ENCODE measurements around the gene ATP11A. TPM values are rescaled to one million over a fixed set of nuclear protein-coding genes. Genes with fewer than 3 reads are reported as not detected.

ATP11A gene
- total and polyA plus RNA-seq, 11 donors: 20.5 to 146 (median 91.2) TPM

- no peaks in the 10 kb centered on the region for H3K9me3 ChIP-seq
- H3K4me1 ChIP-seq: peaks cover 2 to 77% (median 25%) of the 10 kb centered on the region in 12 donors
- no peaks in the 10 kb centered on the region for H3K36me3 ChIP-seq
- ATAC-seq (no peak), DNase-seq (no peak)
- H3K4me3 ChIP-seq: no peak overlapping the region
- TF ChIP-seq, protein P1, sequence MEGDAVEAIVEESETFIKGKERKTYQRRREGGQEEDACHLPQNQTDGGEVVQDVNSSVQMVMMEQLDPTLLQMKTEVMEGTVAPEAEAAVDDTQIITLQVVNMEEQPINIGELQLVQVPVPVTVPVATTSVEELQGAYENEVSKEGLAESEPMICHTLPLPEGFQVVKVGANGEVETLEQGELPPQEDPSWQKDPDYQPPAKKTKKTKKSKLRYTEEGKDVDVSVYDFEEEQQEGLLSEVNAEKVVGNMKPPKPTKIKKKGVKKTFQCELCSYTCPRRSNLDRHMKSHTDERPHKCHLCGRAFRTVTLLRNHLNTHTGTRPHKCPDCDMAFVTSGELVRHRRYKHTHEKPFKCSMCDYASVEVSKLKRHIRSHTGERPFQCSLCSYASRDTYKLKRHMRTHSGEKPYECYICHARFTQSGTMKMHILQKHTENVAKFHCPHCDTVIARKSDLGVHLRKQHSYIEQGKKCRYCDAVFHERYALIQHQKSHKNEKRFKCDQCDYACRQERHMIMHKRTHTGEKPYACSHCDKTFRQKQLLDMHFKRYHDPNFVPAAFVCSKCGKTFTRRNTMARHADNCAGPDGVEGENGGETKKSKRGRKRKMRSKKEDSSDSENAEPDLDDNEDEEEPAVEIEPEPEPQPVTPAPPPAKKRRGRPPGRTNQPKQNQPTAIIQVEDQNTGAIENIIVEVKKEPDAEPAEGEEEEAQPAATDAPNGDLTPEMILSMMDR (IDR thresholded peaks at IDR 0.05): no peak
- TF ChIP-seq POLR2A (IDR thresholded peaks at IDR 0.05): no peak
- peak overlapping the region in 8 of 12 donors; percentile 76 to 95 (median 92) for H3K27ac ChIP-seq
- intact Hi-C loops (cut with DNase I): no loop called here
- H3K27me3 ChIP-seq: no peaks in the 10 kb centered on the region
- 92 to 97% (median 93%) methylated on average over 17 to 20 of the region's 20 CpGs for WGBS, 4 donors
Measured at GRCh38 chr13:112731667-112732616, 42.1 kb downstream of the ATP11A start.

- 91 to 95% (median 94%) methylated on average over 10 of the region's 10 CpGs for WGBS, 4 donors
- intact Hi-C loops (cut with DNase I): no loop called here
Measured at GRCh38 chr13:112732679-112733078, 42.8 kb downstream of the ATP11A start.

DNA sequence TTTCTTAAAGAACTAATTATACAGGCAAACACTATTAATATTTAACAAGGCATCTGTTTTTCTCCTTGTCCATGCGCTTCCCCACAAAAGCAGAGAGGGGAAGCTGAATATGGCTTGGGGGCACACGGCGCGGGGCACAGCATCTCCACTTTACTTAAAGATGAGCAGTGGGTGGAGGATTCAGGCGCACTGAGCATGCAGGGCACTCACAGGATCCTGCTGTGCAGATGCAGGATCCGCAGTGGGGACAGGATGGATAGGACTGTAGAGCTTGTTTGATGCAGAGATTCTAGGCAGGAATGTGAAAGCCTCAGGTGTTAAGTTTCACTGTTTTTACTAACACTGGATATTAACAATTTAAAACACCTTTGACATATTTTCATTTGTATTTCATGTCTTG lies 43.3 kb downstream of the ATP11A start:
- Histone ChIP-seq H3K4me3 (no peak overlapping the region), H3K9me3 (no peaks in the 10 kb centered on the region), H3K27me3 (no peaks in the 10 kb centered on the region), H3K4me1 (peaks cover 2 to 65% (median 18%) of the 10 kb centered on the region in 12 donors), H3K27ac (peak overlapping the region in 7 of 12 donors; percentile 10 to 59 (median 24)), H3K36me3 (no peaks in the 10 kb centered on the region)
- ATAC-seq: no peak
- no peak for TF ChIP-seq POLR2A (IDR thresholded peaks at IDR 0.05)
- TF ChIP-seq, protein P1 (IDR thresholded peaks at IDR 0.05): no peak
- 81 to 93% (median 91%) methylated on average over 6 of the region's 6 CpGs for WGBS, 4 donors
- no peak for DNase-seq
- intact Hi-C loops (cut with DNase I): no loop called here

More at GRCh38 chr13:112732679-112733078, 42.8 kb downstream of the ATP11A start:
- Histone ChIP-seq H3K36me3 (no peaks in the 10 kb centered on the region), H3K4me1 (peaks cover 2 to 70% (median 20%) of the 10 kb centered on the region in 12 donors), H3K4me3 (no peak overlapping the region), H3K27ac (peak overlapping the region in 1 of 12 donors; percentile 92), H3K27me3 (no peaks in the 10 kb centered on the region), H3K9me3 (no peaks in the 10 kb centered on the region)
- no peak for ATAC-seq
- DNase-seq: no peak
- no peak for TF ChIP-seq POLR2A (IDR thresholded peaks at IDR 0.05)
- TF ChIP-seq, protein P1 (IDR thresholded peaks at IDR 0.05): no peak

GRCh38 chr13:112733661-112734379 lies 44.0 kb downstream of the ATP11A start:
- H3K4me3 ChIP-seq: no peak overlapping the region
- no peaks in the 10 kb centered on the region for H3K27me3 ChIP-seq
- TF ChIP-seq POLR2A (IDR thresholded peaks at IDR 0.05): no peak
- TF ChIP-seq, protein P1 (IDR thresholded peaks at IDR 0.05): no peak
- intact Hi-C loops (cut with DNase I): no loop called here
- H3K36me3 ChIP-seq: no peaks in the 10 kb centered on the region
- ATAC-seq (no peak), DNase-seq (no peak)
- no peaks in the 10 kb centered on the region for H3K9me3 ChIP-seq
- H3K27ac ChIP-seq: peak overlapping the region in 10 of 12 donors; percentile 9 to 59 (median 24)
- WGBS, 4 donors: 47 to 58% (median 52%) methylated on average over 7 of the region's 7 CpGs
- H3K4me1 ChIP-seq: peaks cover 2 to 58% (median 15%) of the 10 kb centered on the region in 12 donors
